GM18861 (cell line): Measurements from ENCODE around the gene SLC51B.
"Not testable (repeated sequence)": the region's sequence is repeated elsewhere in the genome, so short reads cannot be mapped to it uniquely, and the experiment has no call there.

ENCODE experiments used
- ATAC-seq: cut with Tn5 transposase; IDR thresholded peaks from one replicate; pipeline ENCODE4 v1.9.1; 2021; ENCODE audit not compliant: unreplicated experiment

SLC51B gene

DNA sequence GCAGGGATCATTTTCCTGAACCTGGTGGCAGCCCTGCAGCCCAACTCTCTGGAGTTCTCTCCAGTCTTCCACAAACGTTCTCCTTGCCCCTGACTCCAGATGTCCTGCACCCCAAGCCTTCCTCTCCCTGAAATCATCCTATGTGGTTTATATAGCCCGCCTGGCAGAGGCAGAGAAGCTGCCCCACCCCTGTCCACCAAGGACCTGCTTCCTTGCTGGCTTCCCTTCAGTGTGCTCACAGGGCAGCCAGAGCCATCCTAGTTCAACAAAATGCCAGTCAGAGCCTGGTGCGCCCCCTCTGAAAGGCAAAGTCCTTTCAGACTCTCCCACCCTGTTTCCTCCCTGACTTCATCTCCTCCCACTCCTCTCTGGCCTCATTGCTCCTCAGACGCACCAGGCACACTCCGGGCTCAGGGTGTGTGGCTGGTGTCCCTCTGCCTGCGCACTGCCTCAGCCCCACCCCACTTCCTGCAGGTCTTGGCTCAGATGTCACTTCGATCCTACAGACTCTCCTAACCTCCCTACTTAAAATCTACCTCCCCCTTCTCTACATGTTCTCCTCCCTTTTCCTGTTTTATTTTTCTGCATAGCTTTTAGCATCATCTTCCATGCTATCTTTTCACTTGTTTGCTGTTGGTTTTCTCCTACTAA is 37.2 kb downstream of the SLC51B start:
- no peak for ATAC-seq

GRCh38 chr15:65083262-65083701 is 38.1 kb downstream of the SLC51B start:
- no peak for ATAC-seq

DNA sequence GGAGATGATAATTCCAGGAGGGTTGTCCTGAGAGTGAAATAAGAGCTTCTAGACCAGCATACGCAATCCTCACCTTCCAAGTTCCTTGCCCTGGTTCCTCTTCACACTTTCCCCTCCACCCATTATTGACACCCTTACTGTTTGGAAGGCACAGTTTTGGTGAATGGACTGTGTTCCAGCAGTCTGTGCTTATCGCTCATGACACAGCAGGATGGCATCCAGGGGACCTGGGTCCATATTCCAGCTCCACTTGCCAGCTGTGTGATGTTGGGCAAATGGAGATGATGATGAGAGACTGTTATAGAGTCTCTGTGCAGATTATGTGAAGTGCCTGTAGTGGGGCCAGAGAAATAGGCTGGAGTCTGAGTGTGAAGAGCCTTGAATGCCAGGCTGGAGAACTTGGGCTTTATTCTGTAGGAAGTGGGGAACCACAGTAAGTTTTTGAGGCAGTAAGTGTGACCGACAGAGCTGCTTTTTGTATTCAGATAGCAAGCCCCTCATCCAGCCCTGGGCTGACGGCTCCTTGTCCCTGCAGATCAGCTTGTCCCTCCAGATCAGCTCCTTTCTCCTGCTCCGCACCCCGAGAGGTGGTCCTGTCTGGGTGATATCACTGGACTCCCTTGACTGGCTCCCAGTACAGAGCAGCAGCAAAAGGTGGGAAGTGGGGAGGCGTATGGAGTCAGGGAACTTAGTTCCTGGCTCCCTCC is 39.5 kb downstream of the SLC51B start:
- ATAC-seq, result no peak

DNA sequence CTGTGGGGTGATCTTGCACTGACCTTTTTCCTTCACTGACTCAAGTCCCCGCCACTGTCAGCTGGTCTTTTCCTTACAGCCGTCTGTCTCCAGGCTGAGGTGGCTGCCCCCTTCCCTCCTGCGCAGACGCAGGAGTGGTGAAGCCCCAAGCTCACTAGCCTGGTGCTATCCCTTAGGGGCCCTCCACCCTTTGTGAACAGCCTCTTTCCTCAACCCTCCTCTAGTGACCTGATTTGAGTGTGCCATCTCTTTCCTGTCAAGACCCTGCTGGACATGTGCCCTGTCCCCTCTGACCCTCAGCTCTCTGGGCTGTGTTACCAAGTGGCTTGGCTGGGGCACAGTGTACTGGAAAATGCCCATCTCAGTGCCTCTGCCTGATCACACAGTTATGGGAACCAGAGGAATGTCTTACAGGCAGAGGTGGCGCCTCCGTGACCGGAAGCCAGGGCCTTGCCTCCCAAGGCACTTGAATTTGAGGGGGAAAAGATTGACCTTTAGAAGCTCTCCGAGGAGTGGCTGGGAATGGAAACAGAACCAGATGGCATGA is 40.1 kb downstream of the SLC51B start:
- no peak for ATAC-seq

DNA sequence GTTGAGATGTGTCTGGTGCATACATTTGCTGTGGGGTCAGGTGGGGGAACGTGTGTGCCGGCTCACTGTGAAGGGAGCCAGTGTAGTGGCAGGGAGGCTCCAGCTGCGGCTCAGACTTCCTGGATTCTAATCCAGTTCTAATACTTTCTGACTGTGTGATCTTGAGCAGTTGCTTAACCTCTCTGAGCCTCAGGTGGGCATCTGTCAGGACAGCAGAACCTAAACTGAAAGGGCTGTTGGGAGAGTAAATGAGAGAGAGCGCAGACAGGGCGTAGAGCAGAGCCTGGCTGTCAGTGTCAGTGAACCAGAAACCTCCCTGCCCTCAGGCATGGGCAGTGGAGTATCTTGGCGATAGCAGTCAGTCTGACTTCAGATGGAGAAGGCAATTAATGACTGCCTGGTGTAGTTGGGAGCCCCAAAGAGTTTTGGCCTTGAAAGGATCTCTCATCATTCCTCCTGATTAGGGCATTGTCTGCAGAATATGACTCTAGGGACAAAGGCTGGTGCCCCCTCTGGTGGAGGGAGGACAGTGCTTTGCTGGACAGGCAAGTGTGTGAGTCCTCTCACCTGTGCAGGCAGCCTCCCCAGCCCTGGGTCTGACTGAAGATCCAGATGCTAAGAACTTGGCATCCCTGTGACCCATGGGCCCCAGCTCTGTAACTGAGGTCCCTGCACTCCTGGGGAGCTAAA is 40.9 kb downstream of the SLC51B start:
- no peak for ATAC-seq

GRCh38 chr15:65086680-65087111 is 41.5 kb downstream of the SLC51B start:
- no peak for ATAC-seq

DNA sequence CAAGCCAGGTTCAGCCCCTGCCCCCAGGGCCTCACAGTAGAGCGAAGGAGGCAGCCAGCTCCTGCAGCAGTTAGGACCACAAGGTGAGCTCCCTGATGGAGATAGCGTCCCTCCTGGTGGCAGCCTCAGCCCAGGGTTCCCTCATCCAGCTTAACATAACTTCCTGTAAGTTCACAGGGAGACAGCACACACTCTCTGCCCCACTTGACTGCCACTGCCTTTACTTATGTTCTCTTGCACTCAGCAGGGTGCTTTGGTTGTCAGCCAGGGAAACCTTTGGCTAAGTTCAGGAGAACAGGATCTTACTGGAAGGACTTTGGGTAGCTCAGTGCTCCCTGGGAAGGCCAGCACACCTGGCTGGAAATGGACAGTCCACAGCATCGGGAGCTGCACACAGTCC is 42.2 kb downstream of the SLC51B start:
- ATAC-seq, result no peak

GRCh38 chr15:65087873-65088642 is 42.9 kb downstream of the SLC51B start:
- ATAC-seq, result no peak

- no peak for ATAC-seq
Measured at GRCh38 chr15:65088643-65089021, 43.4 kb downstream of the SLC51B start.

- no peak for ATAC-seq
Measured at GRCh38 chr15:65089206-65089824, 44.1 kb downstream of the SLC51B start.

DNA sequence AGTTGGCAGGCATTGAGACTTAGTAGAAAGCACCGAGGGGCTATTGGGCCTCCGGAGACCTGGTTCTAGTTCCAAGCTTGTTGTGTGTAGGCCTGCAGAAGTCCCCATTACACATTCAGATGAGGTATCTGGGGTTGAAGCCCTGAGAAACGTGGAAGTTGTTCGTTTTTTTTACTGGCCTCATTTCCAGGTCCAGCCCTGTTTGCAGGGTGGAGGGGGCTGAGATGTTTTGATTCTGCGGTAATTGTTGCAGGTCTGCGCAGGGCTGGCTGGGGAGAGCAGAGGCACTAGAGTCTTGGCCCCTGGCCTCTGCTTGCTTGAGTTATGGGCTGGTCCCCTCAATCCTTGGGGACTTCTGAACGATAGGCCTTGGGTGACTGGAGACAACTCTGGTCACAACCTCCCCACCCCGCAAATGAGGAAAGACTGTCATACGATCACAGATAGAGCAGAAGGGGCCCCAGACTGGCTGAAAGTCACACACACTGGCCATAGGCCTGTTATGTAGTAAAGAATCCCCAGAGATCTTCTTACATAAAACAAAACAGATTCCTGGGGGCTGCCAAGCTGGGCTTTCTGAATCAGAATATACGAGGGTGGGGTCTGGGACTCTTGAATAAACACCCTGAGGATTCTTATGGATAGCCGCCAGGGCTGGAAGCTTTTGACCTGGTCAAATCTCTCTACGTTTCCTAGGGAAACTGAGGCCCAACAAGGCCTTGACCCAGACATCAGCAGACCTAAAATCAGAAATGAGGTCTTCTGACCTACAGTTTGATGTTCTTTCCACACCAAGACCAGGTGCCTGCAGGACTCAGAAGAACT is 47.0 kb downstream of the SLC51B start:
- no peak for ATAC-seq

DNA sequence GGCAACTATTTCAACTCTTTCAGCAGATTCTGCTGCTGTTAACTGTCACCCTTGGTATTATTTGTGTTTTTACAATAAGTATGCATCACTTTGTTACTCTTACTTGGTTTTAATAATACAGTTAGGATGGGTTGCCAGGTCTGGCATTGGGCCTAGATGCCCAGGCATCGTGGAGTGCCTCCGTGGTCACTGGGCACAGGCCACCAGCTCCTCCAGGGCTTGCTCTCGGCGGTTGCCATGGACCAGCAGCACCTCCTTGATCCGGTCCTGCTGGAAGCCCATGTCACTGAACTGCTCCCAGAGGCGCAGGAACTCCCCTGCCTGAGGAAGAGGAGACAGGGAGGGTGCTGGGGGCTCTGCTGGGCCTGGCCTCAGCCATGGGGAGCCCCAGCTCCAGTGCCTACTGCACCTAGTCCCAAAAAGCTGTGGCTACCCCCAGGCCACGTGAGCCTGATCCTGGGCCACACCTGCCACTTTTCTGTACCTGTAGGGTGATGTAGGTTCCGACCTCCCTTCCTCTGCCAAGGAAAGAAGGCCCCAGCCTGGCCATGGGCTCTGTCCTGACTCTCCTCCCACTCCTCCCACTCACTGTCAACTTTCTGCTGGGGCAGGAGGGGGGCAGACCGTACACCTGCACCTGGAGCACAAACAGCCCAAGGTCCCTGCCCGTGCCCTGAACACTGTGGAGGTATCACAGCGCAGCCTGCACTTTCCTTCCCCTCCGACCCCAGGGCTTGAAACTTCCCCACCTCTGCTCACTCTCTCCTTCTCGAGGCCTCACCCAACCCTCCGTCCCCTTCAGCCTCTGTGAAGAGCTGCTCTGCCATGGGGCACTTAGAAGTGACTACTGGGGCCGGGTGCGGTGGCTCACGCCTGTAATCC is 48.0 kb downstream of the SLC51B start:
- no peak for ATAC-seq

- not testable (repeated sequence) for ATAC-seq
Measured at GRCh38 chr15:65093793-65094170, 48.6 kb downstream of the SLC51B start.

- no peak for ATAC-seq
Measured at GRCh38 chr15:65094294-65094995, 49.3 kb downstream of the SLC51B start.

GRCh38 chr15:65095011-65095746 is 50.0 kb downstream of the SLC51B start:
- ATAC-seq, result no peak

DNA sequence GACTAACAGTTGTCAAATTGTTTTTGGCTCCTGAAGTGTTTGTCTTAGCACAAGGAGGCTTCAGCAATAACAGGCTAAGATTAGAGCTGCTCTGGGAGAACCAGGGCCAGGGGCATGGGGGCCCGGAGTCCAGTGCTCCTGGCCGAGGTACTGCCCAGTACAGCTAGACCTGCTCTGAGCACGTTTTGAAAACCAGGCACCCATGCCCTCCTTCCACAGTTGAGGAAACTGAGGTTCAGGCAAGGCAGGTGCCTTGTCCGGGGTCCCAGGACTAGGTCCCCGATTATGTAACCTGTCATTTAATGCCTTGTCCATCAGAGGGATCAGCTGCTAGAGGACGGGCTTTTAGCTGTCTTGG is 50.5 kb downstream of the SLC51B start:
- ATAC-seq, result no peak

DNA sequence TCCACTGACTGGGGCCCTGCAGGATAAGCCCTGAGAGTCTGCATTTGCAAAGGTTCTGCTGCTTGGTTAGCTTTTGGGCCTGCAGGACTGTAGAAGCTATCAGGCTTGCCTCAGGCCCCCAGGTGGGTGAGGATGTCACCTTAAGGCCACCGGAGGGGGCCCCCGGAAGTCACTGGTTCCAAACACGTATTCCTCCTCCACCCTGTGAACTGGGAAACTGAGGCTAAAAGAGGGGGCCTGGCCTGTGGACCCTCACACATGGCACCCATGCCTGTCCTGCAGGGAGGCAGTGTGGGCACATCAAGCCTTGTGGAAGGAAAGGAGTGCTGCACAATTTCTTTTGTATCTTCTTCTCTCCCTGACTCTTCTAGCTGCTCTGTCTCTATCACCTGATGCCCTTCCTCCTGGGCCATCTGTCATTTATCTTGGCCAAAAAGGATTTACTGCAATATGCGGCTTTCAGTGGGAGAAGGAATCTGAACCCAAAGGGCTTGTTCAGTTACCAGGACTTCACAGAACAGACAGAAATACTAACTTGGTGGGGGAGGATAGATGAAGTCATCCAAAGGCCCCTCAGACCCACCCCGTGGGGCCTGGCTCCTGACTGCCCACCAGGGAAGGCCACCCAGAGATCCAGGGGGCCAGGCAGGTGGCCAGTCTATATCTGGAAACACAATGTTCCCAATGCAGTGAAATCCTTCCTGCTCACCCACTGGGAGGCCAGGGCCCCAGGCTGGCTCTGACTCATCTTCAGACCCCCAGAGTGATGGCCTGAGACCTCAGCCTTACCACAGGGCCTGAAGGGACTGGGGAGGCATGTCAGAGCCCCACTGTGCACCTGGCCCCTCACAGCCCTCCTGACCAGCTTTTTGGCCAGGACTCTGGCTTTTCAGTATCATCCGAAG is 51.5 kb downstream of the SLC51B start:
- ATAC-seq, result no peak
